ENCODE data around the gene NELFB. TPM values are rescaled to one million over a fixed set of nuclear protein-coding genes. Genes with fewer than 3 reads are reported as not detected.

NELFB gene
- polyA plus RNA-seq, 1 donor (not counting 4 experiments of a cell fraction or from before 2014, with no cell fraction given) = 25.1 TPM

- peak overlapping the region; percentile 56 for H2AFZ ChIP-seq (ENCODE audit: control insufficient read depth, low read length)
- no peak for DNase-seq (ENCODE audit: low read depth, low spot score)
- FAIRE-seq = no peak
- peak in 1 of 3 experiments; percentile 56 for TF ChIP-seq CTCF (optimal IDR thresholded peaks at IDR 0.05 in 1 of 3, IDR thresholded peaks at IDR 0.05 in 1 of 3, conservative IDR thresholded peaks at IDR 0.05 in 1 of 3; ENCODE audit: extremely low read depth in 1 of 3, insufficient read depth in 2 of 3, low read length in 3 of 3)
- no peak for TF ChIP-seq EZH2 (IDR thresholded peaks at IDR 0.05; ENCODE audit: low read length)
- H4K20me1 ChIP-seq (ENCODE audit: control insufficient read depth, extremely low read depth, insufficient read depth, low read length) = no peaks in the 10 kb centered on the region
- H3K4me1 ChIP-seq (ENCODE audit: control insufficient read depth, extremely low read depth, insufficient read depth, low read length) = peaks cover 23% of the 10 kb centered on the region
- H3K27ac ChIP-seq (ENCODE audit: control insufficient read depth, insufficient read depth, low read length) = peak overlapping the region; percentile 56
- H3K4me3 ChIP-seq (ENCODE audit: control insufficient read depth in 2 of 3, extremely low read depth in 1 of 3, insufficient read depth in 2 of 3, low read depth in 1 of 3, low read length in 3 of 3) = peak overlapping the region; percentile 35 to 48 (median 43)
- H3K9me3 ChIP-seq (ENCODE audit: control insufficient read depth, low read depth, low read length) = no peaks in the 10 kb centered on the region
- peaks cover 16% of the 10 kb centered on the region for H3K27me3 ChIP-seq (ENCODE audit: control insufficient read depth, extremely low read depth, insufficient read depth, low read length)
- dilution Hi-C loops (cut with MboI; ENCODE audit: extremely low pct_ligation_motif_present, low sequenced_read_pairs) = no loop called here
- H3K9ac ChIP-seq (ENCODE audit: control insufficient read depth, extremely low read depth, insufficient read depth, low read length) = peak overlapping the region; percentile 83
- no peaks in the 10 kb centered on the region for H3K79me2 ChIP-seq (ENCODE audit: control insufficient read depth, insufficient read depth, low read length)
- H3K36me3 ChIP-seq (ENCODE audit: control insufficient read depth in 2 of 2, extremely low read depth in 1 of 2, insufficient read depth in 2 of 2, low read length in 2 of 2) = no peaks in the 10 kb centered on the region
- H3K4me2 ChIP-seq (ENCODE audit: control insufficient read depth, extremely low read depth, insufficient read depth, low read depth, low read length) = peak overlapping the region; percentile 89
- no peaks in the 10 kb centered on the region for H3K9me1 ChIP-seq (ENCODE audit: control insufficient read depth, extremely low read depth, insufficient read depth, low read length)
Measured at GRCh38 chr9:137302449-137303150, 47.5 kb downstream of the NELFB start.

GRCh38 chr9:137303151-137303892, 48.2 kb downstream of the NELFB start:
- H3K27me3 ChIP-seq (ENCODE audit: control insufficient read depth, extremely low read depth, insufficient read depth, low read length) = peaks cover 16% of the 10 kb centered on the region
- H3K4me3 ChIP-seq (ENCODE audit: control insufficient read depth in 2 of 3, extremely low read depth in 1 of 3, insufficient read depth in 2 of 3, low read depth in 1 of 3, low read length in 3 of 3) = peak overlapping the region in 2 of 3 experiments; percentile 13 to 36
- peak overlapping the region; percentile 56 for H2AFZ ChIP-seq (ENCODE audit: control insufficient read depth, low read length)
- H3K4me2 ChIP-seq (ENCODE audit: control insufficient read depth, extremely low read depth, insufficient read depth, low read depth, low read length) = peak overlapping the region; percentile 89
- H3K79me2 ChIP-seq (ENCODE audit: control insufficient read depth, insufficient read depth, low read length) = no peaks in the 10 kb centered on the region
- no peaks in the 10 kb centered on the region for H3K36me3 ChIP-seq (ENCODE audit: control insufficient read depth in 2 of 2, extremely low read depth in 1 of 2, insufficient read depth in 2 of 2, low read length in 2 of 2)
- peak overlapping the region; percentile 56 for H3K27ac ChIP-seq (ENCODE audit: control insufficient read depth, insufficient read depth, low read length)
- no peaks in the 10 kb centered on the region for H4K20me1 ChIP-seq (ENCODE audit: control insufficient read depth, extremely low read depth, insufficient read depth, low read length)
- H3K9me1 ChIP-seq (ENCODE audit: control insufficient read depth, extremely low read depth, insufficient read depth, low read length) = no peaks in the 10 kb centered on the region
- H3K9ac ChIP-seq (ENCODE audit: control insufficient read depth, extremely low read depth, insufficient read depth, low read length) = peak overlapping the region; percentile 83
- no peak for TF ChIP-seq CTCF (optimal IDR thresholded peaks at IDR 0.05 in 1 of 3, IDR thresholded peaks at IDR 0.05 in 1 of 3, conservative IDR thresholded peaks at IDR 0.05 in 1 of 3; ENCODE audit: extremely low read depth in 1 of 3, insufficient read depth in 2 of 3, low read length in 3 of 3)
- TF ChIP-seq EZH2 (IDR thresholded peaks at IDR 0.05; ENCODE audit: low read length) = no peak
- no peaks in the 10 kb centered on the region for H3K9me3 ChIP-seq (ENCODE audit: control insufficient read depth, low read depth, low read length)
- FAIRE-seq (no peak), DNase-seq (ENCODE audit: low read depth, low spot score) (no peak)
- peaks cover 23% of the 10 kb centered on the region for H3K4me1 ChIP-seq (ENCODE audit: control insufficient read depth, extremely low read depth, insufficient read depth, low read length)
- dilution Hi-C loops (cut with MboI; ENCODE audit: extremely low pct_ligation_motif_present, low sequenced_read_pairs) = no loop called here
